ENCODE measurements around the gene GLI2. TPM values are rescaled to one million over a fixed set of nuclear protein-coding genes. Genes with fewer than 3 reads are reported as not detected.

Gene GLI2
- total and polyA plus RNA-seq, 5 donors = 0.86 to 4.8 (median 4.1) TPM

DNA sequence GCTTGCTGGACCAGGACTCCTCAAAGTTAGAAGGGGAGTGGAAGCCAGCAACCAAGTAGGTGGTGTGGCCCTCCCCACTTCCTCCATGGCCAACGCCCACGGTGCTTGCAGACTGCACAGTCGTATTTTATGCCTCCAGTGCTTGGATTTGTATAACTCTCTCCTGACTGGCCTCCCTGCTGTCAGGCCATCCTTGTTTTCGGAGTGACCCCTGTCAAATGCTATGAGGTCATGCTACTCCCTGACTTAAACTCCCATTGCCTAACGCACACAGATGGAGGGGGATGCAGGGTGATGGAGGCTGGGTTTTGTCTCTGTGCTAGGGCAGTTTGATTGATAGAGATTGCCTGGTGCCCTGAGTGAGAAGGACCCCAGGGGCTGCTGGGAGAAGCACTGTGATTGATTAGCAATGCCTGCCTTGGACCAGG is 36.1 kb downstream of the GLI2 start:
- Histone ChIP-seq H3K4me1 (ENCODE audit: control insufficient read depth, insufficient read depth, low read length) (peaks cover 2% of the 10 kb centered on the region), H3K27me3 (ENCODE audit: control insufficient read depth, insufficient read depth) (no peaks in the 10 kb centered on the region), H3K4me3 (ENCODE audit: low read length) (no peak overlapping the region), H3K9me3 (ENCODE audit: control insufficient read depth, low read length) (no peaks in the 10 kb centered on the region), H3K27ac (ENCODE audit: low read length) (peak overlapping the region; percentile 8)
- 54% methylated on average over 5 of the region's 5 CpGs for WGBS
- DNase-seq (no peak), ATAC-seq (peak in 1 of 2 donors; percentile 15)
- intact Hi-C loops (cut with DNase I) = no loop called here

DNA sequence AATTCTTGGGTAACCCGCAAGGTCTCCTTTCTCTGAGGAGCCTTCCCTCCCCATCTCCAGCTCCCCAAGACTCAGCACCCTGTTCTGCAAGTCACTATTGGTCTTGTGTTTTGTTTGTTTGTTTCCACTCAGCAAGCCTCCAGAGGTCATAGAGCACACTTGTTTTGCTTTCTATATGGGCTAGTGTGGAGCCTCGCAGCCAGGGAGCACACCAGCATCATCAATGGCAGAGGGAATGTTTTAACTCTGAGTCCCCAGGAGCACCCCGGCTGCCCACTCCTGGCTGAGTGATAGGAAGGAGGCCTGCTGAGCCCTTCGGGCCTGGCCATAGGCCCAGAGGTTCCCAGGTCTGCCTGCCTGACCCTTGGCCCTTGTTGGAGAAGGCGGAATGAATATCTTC is 36.6 kb downstream of the GLI2 start:
- Histone ChIP-seq H3K4me3 (ENCODE audit: low read length) (no peak overlapping the region), H3K27me3 (ENCODE audit: control insufficient read depth, insufficient read depth) (no peaks in the 10 kb centered on the region), H3K9me3 (ENCODE audit: control insufficient read depth, low read length) (no peaks in the 10 kb centered on the region), H3K27ac (ENCODE audit: low read length) (peak overlapping the region; percentile 8), H3K4me1 (ENCODE audit: control insufficient read depth, insufficient read depth, low read length) (peaks cover 2% of the 10 kb centered on the region)
- intact Hi-C loops (cut with DNase I) = no loop called here
- ATAC-seq = no peak
- WGBS = 85% methylated on average over 5 of the region's 5 CpGs
- peak in 2 of 3 donors; percentile 6 to 12 for DNase-seq

DNA sequence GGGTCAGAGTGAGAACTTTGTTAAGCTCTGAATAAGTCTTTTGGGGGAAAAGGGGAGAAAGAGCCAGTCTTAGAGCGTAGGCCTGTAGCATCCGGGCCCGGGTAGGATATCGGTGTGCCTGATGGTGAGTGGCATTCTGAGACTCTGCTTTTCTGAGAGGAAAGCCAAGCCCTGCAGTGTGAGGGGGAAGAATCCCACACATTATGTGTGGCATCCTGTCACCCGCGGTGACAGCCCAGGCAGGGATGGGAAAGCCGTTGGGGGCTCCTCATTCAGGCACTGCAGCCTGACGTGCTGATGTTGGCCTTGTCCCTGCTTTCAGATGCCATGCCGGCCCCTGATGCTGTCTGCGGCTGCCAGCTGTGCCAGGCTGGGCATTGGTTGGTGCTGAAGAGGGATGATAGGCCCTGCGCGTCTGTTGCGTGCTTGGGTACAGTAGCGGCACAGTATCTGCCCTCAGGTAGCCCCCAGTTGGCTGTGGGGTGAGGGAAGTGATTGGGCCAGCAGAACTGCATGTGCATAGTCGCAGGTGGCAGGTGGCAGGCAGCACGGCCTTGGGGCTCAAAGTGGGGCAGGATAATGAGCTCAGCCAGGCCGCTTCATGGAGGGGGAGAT is 37.6 kb downstream of the GLI2 start:
- peaks cover 2% of the 10 kb centered on the region for H3K4me1 ChIP-seq (ENCODE audit: control insufficient read depth, insufficient read depth, low read length)
- H3K27me3 ChIP-seq (ENCODE audit: control insufficient read depth, insufficient read depth) = no peaks in the 10 kb centered on the region
- H3K9me3 ChIP-seq (ENCODE audit: control insufficient read depth, low read length) = no peaks in the 10 kb centered on the region
- WGBS = 95% methylated on average over 17 of the region's 17 CpGs
- DNase-seq (peak in 2 of 3 donors; percentile 8 to 38), ATAC-seq (no peak)
- intact Hi-C loops (cut with DNase I) = no loop called here
- no peak overlapping the region for H3K4me3 ChIP-seq (ENCODE audit: low read length)
- H3K27ac ChIP-seq (ENCODE audit: low read length) = no peak overlapping the region

DNA sequence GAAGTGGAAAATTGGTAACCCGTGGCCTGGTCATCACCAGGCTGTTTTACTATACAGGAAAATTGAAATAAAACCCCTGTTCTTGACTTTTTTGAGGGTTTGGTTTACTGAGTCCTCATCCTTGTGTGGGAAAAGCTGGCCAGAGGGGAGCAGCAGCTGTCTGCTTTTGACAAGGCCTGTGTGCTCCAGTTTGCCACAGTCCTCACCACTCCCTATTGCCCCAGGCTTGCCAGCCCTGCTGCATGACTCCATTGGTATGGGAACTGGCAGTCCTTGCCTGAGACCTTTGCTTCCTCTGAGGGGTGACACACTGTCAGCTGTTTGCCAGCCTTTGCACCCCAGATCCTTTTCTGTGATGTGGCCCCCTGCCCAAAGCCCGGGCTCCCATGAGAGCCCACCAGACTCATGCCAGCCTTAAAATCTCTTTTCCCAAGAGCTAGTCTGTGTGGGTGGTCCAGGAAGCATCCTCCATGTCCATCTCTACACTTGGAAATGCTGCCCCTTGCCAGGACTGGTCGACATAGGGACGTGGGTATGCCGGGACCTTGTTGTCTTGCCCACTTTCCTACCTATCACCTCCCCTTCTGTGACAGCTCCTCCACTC is 39.0 kb downstream of the GLI2 start:
- H3K4me3 ChIP-seq (ENCODE audit: low read length) = no peak overlapping the region
- no peaks in the 10 kb centered on the region for H3K27me3 ChIP-seq (ENCODE audit: control insufficient read depth, insufficient read depth)
- ATAC-seq (no peak), DNase-seq (peak in 1 of 3 donors; percentile 16)
- intact Hi-C loops (cut with DNase I) = no loop called here
- H3K9me3 ChIP-seq (ENCODE audit: control insufficient read depth, low read length) = no peaks in the 10 kb centered on the region
- no peak overlapping the region for H3K27ac ChIP-seq (ENCODE audit: low read length)
- 78% methylated on average over 5 of the region's 5 CpGs for WGBS
- H3K4me1 ChIP-seq (ENCODE audit: control insufficient read depth, insufficient read depth, low read length) = peaks cover 2% of the 10 kb centered on the region

DNA sequence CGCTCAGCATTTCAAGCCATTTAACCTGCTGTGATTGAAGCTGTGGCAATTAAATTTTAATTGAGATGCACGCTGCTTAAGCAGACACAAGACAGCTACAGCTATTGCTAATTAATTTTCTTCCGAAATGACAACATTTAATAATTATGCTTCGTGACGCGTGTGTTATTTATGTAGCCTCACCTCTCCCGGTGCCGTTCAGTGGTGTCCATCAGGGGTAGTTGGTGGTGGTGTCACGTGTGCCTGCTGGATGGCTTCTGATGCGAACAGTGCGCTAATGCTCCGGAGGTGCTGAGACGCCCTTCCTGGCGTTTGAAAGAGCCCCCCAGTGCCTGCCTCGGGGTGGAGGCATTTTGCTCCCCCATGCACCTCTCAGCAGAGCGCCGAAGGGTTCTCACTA is 39.5 kb downstream of the GLI2 start:
- 90% methylated on average over 17 of the region's 17 CpGs for WGBS
- Histone ChIP-seq H3K27me3 (ENCODE audit: control insufficient read depth, insufficient read depth) (no peaks in the 10 kb centered on the region), H3K27ac (ENCODE audit: low read length) (no peak overlapping the region), H3K4me1 (ENCODE audit: control insufficient read depth, insufficient read depth, low read length) (peaks cover 2% of the 10 kb centered on the region), H3K9me3 (ENCODE audit: control insufficient read depth, low read length) (no peaks in the 10 kb centered on the region), H3K4me3 (ENCODE audit: low read length) (no peak overlapping the region)
- intact Hi-C loops (cut with DNase I) = no loop called here
- ATAC-seq (no peak), DNase-seq (peak; percentile 1 to 20 (median 19))

DNA sequence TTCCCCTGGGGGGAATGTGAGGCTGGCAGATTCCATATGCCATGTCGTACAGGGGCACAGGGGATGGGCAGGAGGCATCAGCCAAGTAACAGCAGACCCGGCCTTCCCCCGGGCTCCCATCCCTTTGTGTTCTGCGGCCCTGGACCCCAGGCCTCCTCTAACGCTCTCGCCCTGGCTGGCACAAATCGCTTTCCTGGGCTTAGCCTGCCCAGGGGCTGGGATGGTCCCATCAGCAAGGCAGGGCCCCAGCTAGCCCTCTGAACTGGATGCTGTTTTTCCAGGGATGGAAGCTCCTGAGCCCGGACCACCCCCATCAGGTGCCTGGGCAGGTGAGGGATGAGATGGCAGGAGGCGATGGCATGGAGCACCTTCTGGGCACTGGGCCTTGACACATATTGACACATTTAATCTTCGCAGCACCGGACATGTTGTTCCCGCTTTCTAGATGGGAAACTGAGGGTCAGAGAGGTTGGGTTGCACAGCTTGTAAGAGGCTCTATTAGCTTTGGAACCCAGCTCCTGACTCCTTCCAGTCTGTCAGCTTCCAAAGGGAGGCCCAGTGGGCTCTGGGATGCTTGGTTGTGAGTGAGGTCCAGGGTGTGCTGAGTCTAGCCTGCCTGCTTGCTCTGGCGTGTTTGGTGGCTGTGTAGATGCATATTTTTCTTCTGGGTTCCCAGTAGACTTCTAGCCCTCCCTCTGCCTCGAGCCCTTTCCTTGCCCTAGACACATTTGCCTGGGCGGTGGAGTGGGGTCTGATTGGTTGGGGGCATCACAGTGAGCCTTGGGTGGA is 40.3 kb downstream of the GLI2 start:
- Histone ChIP-seq H3K4me3 (ENCODE audit: low read length) (no peak overlapping the region), H3K4me1 (ENCODE audit: control insufficient read depth, insufficient read depth, low read length) (peaks cover 2% of the 10 kb centered on the region), H3K27me3 (ENCODE audit: control insufficient read depth, insufficient read depth) (no peaks in the 10 kb centered on the region), H3K27ac (ENCODE audit: low read length) (no peak overlapping the region), H3K9me3 (ENCODE audit: control insufficient read depth, low read length) (no peaks in the 10 kb centered on the region)
- intact Hi-C loops (cut with DNase I) = no loop called here
- 92% methylated on average over 15 of the region's 15 CpGs for WGBS
- ATAC-seq = no peak
- peak in 2 of 3 donors; percentile 2 to 41 for DNase-seq

DNA sequence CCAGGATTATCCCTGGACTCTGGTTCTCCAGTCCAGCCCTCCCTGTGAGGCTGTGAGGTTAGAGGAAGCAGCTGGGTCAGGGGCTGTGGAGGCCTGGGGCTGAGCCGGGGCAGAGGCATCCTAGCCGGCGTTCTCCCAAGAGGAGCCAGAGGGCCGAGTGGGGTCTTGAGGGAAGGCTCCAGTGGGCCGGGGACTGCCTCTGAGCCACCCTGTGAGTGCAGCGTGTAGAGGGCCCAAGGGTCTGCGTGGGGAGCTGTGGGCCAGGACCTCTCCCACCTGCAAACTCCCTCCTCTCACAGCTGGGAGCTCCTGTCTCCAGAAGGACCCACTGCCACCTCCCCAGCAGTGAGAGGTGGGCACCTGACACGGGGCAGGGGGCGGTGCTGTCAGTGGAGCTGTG is 41.0 kb downstream of the GLI2 start:
- peaks cover 2% of the 10 kb centered on the region for H3K4me1 ChIP-seq (ENCODE audit: control insufficient read depth, insufficient read depth, low read length)
- no peaks in the 10 kb centered on the region for H3K9me3 ChIP-seq (ENCODE audit: control insufficient read depth, low read length)
- ATAC-seq (no peak), DNase-seq (peak in 2 of 3 donors; percentile 7 to 30)
- no peak overlapping the region for H3K4me3 ChIP-seq (ENCODE audit: low read length)
- no peaks in the 10 kb centered on the region for H3K27me3 ChIP-seq (ENCODE audit: control insufficient read depth, insufficient read depth)
- H3K27ac ChIP-seq (ENCODE audit: low read length) = no peak overlapping the region
- intact Hi-C loops (cut with DNase I) = no loop called here
- 91% methylated on average over 9 of the region's 9 CpGs for WGBS

DNA sequence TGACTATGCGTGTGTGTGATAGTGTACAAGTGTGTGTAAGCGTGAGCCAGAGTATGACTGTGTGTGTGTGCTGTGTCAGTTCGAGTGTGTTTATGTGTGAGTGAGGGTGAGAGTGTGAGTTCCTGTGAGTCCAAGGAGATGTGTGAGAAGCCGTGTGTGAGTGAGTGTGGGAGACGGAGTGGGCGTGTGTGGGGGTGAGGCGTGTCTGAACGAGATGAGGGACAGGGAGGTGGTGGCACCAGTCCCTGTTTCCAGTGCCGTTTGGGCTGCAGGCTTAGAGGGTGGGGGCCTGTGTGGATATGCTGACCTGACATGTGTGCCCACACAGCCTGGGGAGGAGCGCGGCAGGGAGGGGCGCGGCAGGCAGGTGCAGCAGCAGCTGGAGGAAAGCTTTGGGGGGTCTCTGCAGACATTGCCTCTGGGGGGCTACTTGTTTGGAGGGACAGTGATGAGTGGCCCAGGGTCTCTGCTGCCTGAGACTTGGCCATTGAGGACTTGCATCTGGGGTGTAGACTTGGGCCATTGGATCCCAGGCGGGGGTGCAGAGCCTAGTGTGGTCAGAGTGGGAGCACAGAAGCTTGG is 41.6 kb downstream of the GLI2 start:
- no peaks in the 10 kb centered on the region for H3K27me3 ChIP-seq (ENCODE audit: control insufficient read depth, insufficient read depth)
- H3K9me3 ChIP-seq (ENCODE audit: control insufficient read depth, low read length) = no peaks in the 10 kb centered on the region
- intact Hi-C loops (cut with DNase I) = no loop called here
- ATAC-seq (no peak), DNase-seq (peak in 1 of 3 donors; percentile 20)
- H3K4me1 ChIP-seq (ENCODE audit: control insufficient read depth, insufficient read depth, low read length) = no peaks in the 10 kb centered on the region
- no peak overlapping the region for H3K4me3 ChIP-seq (ENCODE audit: low read length)
- no peak overlapping the region for H3K27ac ChIP-seq (ENCODE audit: low read length)
- WGBS = 83% methylated on average over 14 of the region's 14 CpGs

DNA sequence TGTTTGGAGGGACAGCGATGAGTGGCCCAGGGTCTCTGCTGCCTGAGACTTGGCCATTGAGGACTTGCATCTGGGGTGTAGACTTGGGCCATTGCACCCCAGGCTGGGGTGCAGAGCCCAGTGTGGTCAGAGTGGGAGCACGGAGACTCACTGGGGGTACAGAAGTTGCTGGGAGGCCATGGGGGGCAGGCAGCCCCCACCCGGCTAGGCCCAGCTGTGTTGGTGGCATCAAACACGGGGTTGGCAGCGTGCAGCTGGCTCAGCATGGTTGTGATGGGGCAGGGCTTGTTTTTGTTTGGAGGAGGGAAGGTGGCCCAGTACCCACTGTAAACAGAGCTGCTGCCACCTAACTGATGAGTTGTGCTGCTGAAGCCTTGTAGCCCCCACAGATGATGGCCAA is 42.1 kb downstream of the GLI2 start:
- DNase-seq (peak in 2 of 3 donors; percentile 16 to 30), ATAC-seq (no peak)
- peaks cover under 1% of the 10 kb centered on the region for H3K4me1 ChIP-seq (ENCODE audit: control insufficient read depth, insufficient read depth, low read length)

DNA sequence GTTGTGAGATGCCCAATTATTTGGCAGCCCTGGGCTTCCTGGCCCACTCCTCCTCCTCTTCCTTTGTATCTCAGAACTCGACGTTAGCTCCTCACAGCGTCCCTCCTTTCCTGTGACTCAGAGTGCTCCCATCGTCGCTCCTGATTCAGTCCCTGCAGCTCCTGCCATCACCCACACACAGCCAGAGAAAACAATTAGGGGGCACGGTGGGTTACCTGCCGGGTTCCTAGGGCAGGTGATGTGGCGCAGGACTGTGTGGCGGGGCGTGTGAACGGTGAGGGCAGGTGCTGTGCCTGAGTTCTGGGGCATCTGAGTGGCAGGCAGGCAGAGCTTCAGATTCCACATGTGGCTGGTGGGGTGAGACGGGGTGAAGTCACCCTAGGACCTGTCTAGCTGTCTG is 42.6 kb downstream of the GLI2 start:
- Histone ChIP-seq H3K4me1 (ENCODE audit: control insufficient read depth, insufficient read depth, low read length) (peaks cover 5% of the 10 kb centered on the region), H3K27ac (ENCODE audit: low read length) (no peak overlapping the region), H3K27me3 (ENCODE audit: control insufficient read depth, insufficient read depth) (no peaks in the 10 kb centered on the region), H3K9me3 (ENCODE audit: control insufficient read depth, low read length) (no peaks in the 10 kb centered on the region), H3K4me3 (ENCODE audit: low read length) (no peak overlapping the region)
- intact Hi-C loops (cut with DNase I) = no loop called here
- ATAC-seq (no peak), DNase-seq (peak in 1 of 3 donors; percentile 41)
- WGBS = 67% methylated on average over 12 of the region's 12 CpGs

More for the DNA sequence above, 42.1 kb downstream of the GLI2 start:
- H3K9me3 ChIP-seq (ENCODE audit: control insufficient read depth, low read length) = no peaks in the 10 kb centered on the region
- H3K27ac ChIP-seq (ENCODE audit: low read length) = no peak overlapping the region
- H3K4me3 ChIP-seq (ENCODE audit: low read length) = no peak overlapping the region
- no peaks in the 10 kb centered on the region for H3K27me3 ChIP-seq (ENCODE audit: control insufficient read depth, insufficient read depth)
- intact Hi-C loops (cut with DNase I) = no loop called here
- WGBS = 94% methylated on average over 5 of the region's 5 CpGs

DNA sequence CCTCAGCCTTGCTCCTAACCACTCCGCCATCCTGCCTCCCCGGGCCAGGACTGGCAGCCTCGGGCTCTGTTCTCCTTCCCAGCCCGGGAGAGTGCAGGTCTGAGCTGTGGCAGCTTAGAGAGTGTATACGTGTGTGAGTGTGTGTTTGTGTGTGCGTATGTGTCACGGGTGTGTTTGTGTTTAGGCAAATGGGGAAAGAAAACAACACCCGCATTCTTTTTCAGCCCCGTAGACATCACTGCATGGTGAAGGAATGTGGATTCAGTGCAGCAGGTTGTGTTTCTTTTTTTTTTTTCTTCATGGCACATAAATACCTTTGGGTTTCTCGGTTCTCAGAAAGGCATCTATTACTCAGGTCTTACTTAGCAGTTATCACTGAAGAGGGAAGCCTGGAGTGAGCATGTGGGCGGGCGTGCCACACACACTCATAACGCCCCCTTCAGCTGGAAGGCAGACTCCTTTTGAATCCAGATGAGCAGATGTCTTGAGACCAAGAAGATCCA is 44.2 kb downstream of the GLI2 start:
- Histone ChIP-seq H3K27ac (ENCODE audit: low read length) (no peak overlapping the region), H3K9me3 (ENCODE audit: control insufficient read depth, low read length) (no peaks in the 10 kb centered on the region), H3K4me1 (ENCODE audit: control insufficient read depth, insufficient read depth, low read length) (peaks cover 8% of the 10 kb centered on the region), H3K27me3 (ENCODE audit: control insufficient read depth, insufficient read depth) (no peaks in the 10 kb centered on the region), H3K4me3 (ENCODE audit: low read length) (no peak overlapping the region)
- 64% methylated on average over 13 of the region's 13 CpGs for WGBS
- ATAC-seq (no peak), DNase-seq (peak in 2 of 3 donors; percentile 14 to 33)
- intact Hi-C loops (cut with DNase I) = no loop called here
